Panc1 (cell line): ENCODE data around the gene TRIM3.

Experiments
- POLR2AphosphoS5 ChIP-seq: IDR thresholded peaks from 2 replicates; pipeline ENCODE4 v1.6.1; 2012; ENCODE audit warnings: mild to moderate bottlenecking, low read depth, low read length, moderate library complexity
- TCF7L2 ChIP-seq: IDR thresholded peaks from 2 replicates; pipeline ENCODE4 v1.6.1; 2011; ENCODE audit warnings: mild to moderate bottlenecking, low read depth, low read length, inconsistent platforms
- TF ChIP-seq, protein P1 (sequence below): fragments of 450-650 bp; IDR thresholded peaks from 2 replicates; pipeline ENCODE4 v1.5.1; 2017; ENCODE audit warnings: mild to moderate bottlenecking
- TF ChIP-seq, protein P2 (sequence below), 2 experiments: IDR thresholded peaks; 2 replicates each; pipeline ENCODE4 v1.6.1; 2011 to 2012; ENCODE audit warnings: low read depth in 2 of 2, control low read depth in 1 of 2, low read length in 1 of 2, mild to moderate bottlenecking in 1 of 2, moderate library complexity in 1 of 2; ENCODE audit not compliant: insufficient read depth in 1 of 2

DNA sequence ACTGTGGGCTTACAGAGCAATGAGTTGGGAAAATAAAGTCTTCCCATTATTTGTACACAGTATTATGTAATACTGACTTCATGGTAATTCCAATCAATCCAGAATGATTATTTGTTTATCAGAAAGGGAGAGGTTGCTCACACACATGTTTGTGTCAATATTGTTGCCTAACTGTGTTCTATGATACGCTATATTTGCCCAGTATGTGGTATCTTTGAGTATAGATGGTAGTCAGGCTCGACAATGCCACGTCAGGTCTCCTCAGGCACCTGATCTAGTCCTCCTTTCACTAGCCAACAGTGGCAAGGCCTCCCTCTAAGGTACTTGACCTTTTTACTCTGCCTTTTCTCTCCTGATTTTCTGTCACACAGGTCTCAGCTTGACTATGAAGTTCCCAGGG lies 28.6 kb upstream of the TRIM3 start:
- TF ChIP-seq POLR2AphosphoS5 (no peak), TCF7L2 (no peak)
- TF ChIP-seq, protein P1, sequence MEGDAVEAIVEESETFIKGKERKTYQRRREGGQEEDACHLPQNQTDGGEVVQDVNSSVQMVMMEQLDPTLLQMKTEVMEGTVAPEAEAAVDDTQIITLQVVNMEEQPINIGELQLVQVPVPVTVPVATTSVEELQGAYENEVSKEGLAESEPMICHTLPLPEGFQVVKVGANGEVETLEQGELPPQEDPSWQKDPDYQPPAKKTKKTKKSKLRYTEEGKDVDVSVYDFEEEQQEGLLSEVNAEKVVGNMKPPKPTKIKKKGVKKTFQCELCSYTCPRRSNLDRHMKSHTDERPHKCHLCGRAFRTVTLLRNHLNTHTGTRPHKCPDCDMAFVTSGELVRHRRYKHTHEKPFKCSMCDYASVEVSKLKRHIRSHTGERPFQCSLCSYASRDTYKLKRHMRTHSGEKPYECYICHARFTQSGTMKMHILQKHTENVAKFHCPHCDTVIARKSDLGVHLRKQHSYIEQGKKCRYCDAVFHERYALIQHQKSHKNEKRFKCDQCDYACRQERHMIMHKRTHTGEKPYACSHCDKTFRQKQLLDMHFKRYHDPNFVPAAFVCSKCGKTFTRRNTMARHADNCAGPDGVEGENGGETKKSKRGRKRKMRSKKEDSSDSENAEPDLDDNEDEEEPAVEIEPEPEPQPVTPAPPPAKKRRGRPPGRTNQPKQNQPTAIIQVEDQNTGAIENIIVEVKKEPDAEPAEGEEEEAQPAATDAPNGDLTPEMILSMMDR: no peak
- TF ChIP-seq, protein P2, sequence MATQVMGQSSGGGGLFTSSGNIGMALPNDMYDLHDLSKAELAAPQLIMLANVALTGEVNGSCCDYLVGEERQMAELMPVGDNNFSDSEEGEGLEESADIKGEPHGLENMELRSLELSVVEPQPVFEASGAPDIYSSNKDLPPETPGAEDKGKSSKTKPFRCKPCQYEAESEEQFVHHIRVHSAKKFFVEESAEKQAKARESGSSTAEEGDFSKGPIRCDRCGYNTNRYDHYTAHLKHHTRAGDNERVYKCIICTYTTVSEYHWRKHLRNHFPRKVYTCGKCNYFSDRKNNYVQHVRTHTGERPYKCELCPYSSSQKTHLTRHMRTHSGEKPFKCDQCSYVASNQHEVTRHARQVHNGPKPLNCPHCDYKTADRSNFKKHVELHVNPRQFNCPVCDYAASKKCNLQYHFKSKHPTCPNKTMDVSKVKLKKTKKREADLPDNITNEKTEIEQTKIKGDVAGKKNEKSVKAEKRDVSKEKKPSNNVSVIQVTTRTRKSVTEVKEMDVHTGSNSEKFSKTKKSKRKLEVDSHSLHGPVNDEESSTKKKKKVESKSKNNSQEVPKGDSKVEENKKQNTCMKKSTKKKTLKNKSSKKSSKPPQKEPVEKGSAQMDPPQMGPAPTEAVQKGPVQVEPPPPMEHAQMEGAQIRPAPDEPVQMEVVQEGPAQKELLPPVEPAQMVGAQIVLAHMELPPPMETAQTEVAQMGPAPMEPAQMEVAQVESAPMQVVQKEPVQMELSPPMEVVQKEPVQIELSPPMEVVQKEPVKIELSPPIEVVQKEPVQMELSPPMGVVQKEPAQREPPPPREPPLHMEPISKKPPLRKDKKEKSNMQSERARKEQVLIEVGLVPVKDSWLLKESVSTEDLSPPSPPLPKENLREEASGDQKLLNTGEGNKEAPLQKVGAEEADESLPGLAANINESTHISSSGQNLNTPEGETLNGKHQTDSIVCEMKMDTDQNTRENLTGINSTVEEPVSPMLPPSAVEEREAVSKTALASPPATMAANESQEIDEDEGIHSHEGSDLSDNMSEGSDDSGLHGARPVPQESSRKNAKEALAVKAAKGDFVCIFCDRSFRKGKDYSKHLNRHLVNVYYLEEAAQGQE (IDR thresholded peaks at IDR 0.05; ENCODE audit: insufficient read depth in 1 of 2, low read depth in 2 of 2, low read length in 1 of 2): no peak
